ENCODE data around the gene MYO10.
A peak's percentile ranks its signal among the peaks of the same experiment; 100 is the strongest.

MYO10 gene

DNA sequence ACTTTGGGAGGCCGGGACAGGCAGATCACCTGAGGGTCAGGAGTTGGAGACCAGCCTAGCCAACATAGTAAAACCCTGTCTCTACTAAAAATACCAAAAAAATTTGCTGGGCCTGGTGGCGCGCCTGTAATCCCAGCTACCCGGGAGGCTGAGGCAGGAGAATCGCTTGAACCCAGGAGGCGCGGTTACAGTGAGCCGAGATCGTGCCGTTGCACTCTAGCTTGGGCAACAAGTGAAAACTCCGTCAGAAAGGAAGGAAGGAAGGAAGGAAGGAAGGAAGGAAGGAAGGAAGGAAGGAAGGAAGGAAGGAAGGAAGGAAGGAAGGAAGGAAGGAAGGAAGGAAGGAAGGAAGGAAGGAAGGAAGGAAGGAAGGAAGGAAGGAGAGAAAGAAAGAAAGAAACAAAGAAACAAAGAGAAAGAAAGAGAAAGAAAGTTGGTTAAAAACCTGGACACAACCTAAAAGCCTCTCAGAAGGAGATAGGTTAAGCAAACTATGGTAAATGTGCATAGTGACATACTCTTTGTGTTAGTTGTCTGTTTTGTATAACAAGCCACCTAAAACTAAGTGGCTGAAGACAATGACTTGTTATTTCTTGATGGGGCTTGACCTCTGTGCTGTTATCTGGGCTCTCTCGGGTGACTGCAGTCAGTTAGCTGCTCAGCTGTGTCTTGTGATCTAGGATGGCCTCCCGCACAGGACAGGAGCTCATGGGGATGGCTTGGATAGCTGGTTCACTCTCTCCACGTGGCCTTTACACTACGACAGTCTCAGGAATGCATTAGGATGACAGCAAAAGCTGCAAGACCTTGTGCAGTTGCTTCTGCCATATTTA lies 8.0 kb upstream of the MYO10 start:
- no peak for DNase-seq (ENCODE audit: extremely low read depth in 1 of 2, low read depth in 1 of 2)

DNA sequence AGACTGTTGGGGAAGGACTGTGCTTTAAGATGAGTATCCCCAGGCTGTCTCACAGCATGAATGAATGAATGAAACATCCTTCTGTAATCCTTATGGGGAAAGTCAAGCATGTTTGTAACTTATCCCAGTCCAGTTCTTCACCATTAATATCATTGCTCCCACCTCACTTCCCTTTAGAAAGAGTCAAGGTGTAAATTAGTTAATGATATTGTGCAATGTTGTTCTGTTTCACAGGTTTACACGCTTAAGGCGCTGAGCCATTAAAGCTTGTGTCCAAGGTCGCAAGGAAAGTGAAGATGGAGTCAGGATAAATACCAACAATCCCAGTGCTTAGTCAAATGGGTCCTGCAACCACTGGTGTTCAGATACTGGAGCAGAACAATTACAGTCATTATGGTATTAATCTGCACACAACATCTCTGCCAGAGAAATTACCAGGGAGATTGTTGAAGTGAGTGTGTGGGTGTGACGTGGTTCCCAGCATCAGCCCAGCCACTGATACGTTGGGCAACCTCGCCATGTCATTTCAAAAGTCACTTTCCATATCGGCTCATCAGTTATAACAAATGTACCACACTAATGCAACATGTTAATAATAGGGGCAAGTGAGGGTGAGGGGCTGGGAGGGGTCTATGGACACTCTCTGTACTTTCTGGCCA lies 1.5 kb upstream of the MYO10 start:
- no peak for DNase-seq (ENCODE audit: extremely low read depth in 1 of 2, low read depth in 1 of 2)

DNA sequence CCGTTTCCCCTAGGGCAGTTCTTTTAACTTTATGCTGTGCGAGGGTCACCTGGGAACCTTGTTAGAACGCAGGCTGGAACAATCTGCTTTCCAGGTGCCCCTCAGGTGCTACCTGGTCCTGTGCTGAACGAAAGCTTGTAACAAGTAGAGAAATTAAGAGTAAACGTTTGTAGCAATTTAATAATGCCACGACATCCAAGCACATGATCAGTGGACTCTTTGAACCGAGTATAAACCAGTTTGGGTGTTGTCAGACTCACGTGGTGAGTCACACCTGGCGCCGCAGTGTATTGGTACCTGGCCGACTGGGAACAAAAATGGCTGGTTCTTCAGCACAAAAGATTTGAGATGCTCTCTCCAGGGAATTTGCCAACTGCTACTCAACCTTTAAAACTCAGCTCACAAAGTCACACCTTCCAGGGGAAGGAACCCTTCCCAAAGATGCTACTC lies 926 bp upstream of the MYO10 start:
- no peak for DNase-seq (ENCODE audit: extremely low read depth in 1 of 2, low read depth in 1 of 2)

DNA sequence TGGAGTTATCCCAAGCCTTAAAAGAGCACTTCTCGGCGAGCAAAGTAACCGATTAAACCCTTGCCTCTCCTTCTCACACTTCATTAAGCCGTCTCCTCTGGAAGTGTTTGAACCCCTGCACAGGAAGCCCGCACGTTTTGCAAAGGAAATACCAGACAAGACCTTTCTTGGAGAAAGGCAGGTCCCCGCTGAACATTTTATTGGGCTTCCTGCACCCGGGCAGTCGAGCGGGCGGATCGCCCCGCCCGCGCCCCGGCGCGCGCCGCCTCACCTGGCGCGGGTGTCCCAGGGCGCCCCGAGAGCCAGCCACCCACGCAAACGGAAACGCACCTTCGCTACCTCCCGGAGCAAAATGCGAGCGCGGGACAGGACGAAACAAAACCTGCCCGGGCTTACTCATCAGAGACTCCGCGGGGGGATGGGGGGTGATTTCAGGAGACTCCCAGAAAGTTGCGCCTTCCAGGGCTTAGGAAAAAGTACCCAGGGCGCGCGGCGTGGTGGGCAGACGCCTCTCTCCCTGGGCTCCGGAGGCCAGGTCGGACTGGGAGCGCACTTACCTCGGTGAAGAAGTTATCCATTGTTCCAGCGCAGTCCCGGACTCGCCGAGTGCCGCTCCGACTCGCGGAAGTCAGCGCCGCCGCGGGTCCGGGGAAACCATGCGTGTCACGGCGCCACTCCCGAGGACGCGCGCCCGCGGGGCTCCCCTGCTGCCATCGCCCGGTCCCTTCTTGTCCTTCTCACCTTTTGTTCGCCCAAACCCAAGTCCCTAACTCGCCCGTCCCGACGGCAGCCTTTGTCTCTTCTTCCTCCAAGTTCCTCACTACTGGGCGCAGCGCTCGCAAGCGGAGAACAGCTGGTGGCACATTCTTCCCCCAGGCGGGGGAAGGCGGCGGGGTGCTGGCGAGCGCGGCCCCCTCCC lies 598 bp downstream of the MYO10 start:
- no peak for DNase-seq (ENCODE audit: extremely low read depth in 1 of 2, low read depth in 1 of 2)

DNA sequence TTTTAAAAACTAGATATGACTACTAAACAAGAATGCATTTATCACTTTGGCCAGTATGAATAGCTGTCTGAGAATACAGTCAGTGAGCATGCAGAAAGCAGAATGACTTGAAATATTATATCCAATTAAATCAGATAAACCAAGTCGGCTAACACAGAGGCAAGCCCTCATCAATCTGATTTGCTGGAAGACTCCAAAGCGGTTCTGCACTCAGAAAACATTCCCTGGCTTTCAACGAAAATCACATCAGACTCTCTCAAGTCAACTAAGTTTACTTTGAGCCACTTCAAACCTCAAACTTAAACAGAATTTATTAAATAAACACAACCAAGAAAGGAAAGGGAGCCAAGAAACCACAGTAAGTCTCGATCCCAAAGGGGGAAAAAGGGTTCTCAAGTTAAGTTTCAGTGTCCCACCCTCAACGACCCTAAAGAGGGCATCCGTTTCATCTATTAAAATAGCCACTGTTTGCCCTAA lies 1.4 kb downstream of the MYO10 start:
- DNase-seq (ENCODE audit: extremely low read depth in 1 of 2, low read depth in 1 of 2), result no peak

DNA sequence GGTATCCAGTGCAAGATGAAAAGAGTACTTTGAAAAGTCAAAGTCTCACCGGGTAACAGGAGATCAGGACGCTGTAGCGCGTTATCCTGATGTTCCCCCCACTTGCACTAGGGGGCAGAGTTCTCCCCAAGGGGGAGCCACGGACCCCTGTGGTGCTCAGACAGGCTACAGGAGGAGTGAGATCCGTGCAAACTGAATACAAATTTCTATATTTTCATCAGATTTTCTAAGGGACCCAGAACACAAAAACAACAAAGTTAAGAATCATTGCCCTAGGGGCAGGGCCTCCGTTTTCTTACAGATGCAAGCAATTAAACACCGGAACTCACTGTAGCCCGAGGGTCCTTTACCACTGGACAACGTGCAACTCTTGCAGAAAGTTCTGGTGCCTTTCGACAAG lies 2.0 kb downstream of the MYO10 start:
- DNase-seq (ENCODE audit: extremely low read depth in 1 of 2, low read depth in 1 of 2), result peak in 1 of 2 donors; percentile 17

DNA sequence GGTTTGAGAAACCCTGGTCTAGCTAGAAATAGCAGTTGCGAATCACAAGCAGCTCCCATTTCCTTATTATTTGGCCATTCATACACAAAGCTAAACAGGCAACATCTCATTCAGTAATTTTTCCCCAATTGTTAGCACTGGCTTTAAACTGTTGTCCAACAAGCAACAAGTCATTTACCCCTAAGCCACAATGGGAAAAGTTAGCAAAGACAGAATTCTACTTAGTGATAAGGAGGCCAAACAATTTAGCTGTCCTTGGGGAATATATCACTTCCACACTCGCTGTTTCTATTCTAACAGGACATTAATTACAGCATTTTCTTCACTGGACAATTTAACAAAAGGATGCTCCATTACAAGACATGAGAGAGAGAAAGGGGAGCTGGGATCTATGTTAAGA lies 2.8 kb downstream of the MYO10 start:
- DNase-seq (ENCODE audit: extremely low read depth in 1 of 2, low read depth in 1 of 2), result no peak

DNA sequence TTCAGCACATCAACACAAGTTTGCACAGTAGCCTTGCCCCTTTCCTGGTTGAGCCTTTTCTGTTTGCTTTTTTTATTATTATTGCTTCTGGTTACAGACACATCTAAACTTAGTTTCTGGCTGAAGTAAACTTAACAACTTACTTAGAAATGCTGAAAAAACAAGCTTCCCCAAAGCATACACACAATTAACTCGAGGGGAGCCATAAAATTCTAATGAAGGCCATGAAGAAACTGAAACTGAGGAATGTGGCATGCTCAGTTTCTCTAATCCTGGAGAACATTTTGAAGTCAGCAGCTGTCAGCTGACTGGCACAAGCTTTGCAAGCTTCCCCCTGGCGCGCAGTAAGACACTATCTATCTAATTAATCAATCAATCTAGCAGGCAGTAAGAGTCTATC lies 3.7 kb downstream of the MYO10 start:
- DNase-seq (ENCODE audit: extremely low read depth in 1 of 2, low read depth in 1 of 2), result no peak

DNA sequence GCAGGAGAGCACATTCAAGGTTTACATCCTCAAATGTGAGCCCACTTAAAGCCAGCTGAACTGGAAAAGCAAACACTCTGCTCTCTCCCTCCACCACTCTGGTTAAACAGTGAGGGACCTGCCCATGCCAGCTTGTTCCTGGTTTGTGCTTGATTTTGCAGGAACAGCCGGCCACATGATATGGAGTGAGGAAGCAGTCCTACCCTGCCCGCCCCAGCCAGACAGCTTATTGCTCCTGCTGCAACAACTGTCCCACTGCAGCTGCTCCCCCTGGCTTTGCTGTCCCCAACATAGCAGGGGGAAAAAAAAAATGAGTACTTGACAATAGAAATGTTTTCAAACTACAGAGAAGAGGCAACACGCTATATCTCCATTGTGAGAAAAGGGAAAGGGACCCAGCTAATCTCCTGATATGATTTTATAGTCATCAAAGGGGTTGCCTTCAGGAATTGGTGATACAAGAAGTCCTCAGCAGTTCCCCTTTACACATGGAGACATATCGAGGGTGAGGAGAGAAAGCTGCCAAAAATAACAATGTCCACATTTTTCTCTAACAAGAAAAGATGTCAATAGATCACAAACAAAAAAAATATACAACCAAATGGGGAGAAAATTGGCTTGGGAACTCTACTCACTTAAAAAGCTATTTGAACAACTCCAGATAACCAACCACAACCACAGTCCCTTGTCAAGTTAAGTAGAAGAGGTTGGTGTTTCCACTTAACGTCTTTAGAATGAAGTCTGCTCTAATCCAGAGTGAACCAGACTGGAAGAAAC lies 4.6 kb downstream of the MYO10 start:
- no peak for DNase-seq (ENCODE audit: extremely low read depth in 1 of 2, low read depth in 1 of 2)

DNA sequence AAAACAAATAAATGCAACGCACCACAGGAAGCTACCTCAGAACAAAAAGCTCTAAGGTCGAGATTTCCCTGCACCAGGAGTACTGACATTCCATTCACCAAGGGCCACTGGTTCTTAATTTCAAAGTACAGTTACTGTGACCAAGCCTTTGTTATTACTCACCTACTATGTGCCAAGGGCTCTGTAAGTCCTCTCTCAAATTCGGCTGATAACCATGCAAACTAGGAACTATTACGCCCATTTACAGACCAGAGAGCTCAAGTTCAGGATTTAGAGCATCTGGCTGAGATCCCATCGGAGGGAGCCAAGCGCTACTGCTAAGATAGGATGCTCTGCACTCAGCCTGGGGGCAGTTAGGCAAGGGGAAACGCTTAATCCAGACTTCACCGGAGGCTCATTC lies 5.6 kb downstream of the MYO10 start:
- no peak for DNase-seq (ENCODE audit: extremely low read depth in 1 of 2, low read depth in 1 of 2)

DNA sequence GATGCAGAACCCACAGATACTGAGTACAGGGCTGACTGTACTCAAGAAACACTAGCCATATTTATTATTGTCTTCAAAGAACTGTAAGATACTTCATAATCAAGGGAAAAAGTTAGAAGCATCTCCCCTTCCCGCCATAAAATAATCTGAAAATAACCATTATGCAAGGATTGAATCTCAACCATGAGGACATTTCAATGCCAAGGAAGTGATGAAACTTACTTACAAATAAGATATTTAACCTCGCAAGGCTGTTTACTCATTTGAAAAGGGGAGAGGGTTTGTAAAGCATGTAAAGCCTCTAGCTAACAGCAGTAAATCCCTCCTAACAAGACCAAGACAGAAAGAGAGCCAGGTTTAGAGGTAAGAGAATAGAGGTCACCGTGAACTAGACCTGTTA lies 6.3 kb downstream of the MYO10 start:
- DNase-seq (ENCODE audit: extremely low read depth in 1 of 2, low read depth in 1 of 2), result no peak

DNA sequence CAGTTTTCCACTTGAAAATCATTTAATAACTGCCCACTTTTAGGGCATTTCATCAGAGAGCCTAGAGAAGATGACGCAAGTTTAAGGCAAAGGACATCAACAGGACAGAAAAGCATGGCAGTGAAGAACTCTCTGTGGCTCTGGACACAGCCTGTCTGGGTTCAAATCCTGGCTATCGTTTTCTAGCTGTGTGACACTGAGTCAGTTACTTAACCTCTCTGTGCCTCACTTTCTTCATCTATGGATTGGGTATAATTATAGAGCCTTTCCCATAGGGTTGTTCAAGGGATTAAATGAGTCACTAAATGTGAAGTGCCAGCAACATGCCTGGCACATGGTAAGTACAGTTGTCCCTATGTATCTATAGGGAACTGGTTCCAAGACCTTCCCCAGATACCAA lies 6.7 kb downstream of the MYO10 start:
- DNase-seq (ENCODE audit: extremely low read depth in 1 of 2, low read depth in 1 of 2), result no peak

DNA sequence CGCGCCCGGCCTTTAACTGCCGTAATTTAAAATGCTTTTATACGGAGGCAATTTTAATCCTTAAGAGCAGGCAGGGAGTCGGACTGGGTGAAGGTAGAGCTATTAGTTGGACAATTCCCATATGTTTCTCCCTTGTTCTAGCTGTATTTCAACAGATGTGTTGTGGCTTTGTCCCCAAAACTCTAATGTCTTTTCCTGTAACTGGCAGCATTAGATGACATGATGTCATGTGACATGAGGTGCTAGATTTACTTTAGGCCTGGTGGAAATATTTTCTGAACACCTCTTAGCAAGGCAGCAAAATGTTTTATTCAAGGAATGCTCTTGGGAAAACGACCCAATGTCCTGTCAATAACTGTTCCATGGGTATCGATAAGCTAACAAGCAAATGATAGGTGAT lies 8.5 kb downstream of the MYO10 start:
- DNase-seq (ENCODE audit: extremely low read depth in 1 of 2, low read depth in 1 of 2), result no peak

DNA sequence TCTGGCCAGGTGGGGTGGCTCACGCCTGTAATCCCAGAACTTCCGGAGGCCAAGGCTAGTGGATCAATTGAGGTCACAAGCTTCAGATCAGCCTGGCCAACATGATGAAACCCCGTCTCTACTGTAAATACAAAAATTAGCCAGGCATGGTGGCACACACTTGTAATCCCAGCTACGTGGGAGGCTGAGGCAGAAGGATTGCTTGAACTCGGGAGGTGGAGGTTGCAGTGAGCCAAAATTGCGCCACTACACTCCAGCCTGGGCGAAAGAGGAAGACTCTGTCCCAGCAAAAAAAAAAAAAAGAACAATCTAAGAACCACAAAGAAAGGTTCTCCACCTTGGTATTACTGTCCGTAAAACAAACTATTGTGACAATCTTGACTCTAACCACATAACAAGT lies 9.7 kb downstream of the MYO10 start:
- no peak for DNase-seq (ENCODE audit: extremely low read depth in 1 of 2, low read depth in 1 of 2)

DNA sequence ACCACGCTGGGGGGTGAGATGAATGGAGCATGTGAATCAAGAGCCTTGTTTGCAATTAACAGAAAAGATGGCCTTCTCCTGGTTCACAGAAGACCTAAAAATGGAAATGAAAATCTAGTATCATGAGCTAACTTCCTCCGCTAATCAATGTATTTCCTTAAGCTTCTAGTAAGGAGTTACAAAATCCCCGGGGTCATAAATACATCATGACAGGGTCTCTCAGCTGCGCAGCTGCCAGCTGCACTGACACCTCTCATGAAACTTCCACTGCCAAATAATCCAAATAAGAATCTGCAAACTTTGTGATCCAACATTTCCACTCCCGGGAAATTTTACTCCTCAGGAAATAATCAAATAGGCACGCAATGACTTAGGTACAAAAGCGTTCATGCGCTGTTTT lies 11.9 kb downstream of the MYO10 start:
- no peak for DNase-seq (ENCODE audit: extremely low read depth in 1 of 2, low read depth in 1 of 2)

DNA sequence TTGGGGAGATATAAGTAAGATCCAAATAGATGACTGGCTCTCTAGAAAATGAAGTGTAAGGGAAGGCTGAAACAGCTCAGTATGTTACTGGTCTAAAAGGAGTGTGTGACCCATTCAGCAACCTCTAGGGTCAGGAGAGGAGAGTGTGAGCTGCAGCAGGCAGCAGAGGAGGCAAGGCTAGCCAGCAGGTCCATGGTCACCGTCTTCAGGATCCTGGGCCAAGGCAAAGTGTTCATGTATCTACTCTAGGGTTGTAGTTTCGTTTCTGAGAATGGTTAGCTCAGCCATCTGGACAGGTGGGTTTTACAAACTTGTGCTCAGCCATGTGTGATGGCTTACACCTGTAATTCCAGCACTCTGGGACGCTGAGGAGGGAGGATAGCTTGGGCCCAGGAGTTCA lies 13.7 kb downstream of the MYO10 start:
- no peak for DNase-seq (ENCODE audit: extremely low read depth in 1 of 2, low read depth in 1 of 2)

DNA sequence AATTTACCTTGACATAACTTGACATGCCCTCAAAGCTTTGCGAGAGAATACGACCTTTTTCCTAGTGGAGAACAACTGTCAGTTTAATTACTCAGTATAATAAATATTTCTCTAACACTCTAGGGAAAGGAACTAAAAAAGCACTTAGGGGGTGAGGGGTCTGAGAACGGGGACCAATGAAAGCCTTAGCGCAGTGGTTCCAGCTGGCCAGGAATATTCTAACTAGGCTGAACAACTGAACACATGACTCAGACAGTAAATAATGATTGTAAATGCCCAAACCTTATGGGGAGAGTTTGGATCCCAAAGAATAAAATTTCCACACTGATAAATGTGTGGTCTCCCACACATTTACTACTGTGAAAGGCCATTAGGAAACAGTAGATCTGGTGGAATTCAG lies 14.9 kb downstream of the MYO10 start:
- DNase-seq (ENCODE audit: extremely low read depth in 1 of 2, low read depth in 1 of 2), result no peak

DNA sequence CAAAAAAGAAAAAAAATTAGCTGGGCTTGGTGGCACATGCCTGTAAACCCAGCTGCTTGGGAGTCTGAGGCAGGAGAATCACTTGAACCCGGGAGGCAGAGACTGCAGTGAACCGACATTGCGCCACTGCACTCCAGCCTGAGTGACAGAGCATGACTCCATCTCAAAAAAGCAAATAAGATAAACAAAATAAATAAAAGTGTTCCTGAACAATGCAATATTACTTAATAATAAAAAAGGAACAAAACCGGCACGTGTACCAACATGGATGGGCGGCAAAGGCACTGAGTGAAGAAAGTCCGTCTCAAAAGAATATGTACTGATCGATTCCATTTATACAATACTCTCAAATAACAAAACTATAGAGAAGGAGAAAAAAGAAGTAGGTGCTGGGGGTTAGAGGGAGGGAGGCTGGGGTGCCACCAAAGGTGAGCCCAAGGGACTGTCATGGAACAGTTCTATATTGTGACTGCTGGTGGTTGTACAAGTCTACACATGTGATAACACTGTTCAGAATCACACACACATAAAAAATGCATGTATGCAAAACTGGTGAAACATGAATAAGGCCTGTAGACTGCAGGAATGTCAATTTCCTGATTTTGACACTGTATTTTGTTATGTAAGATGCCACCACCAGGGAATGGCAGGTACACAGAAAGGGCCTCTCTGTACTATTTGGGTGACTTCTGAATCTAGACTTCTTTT lies 15.8 kb downstream of the MYO10 start:
- DNase-seq (ENCODE audit: extremely low read depth in 1 of 2, low read depth in 1 of 2), result no peak

DNA sequence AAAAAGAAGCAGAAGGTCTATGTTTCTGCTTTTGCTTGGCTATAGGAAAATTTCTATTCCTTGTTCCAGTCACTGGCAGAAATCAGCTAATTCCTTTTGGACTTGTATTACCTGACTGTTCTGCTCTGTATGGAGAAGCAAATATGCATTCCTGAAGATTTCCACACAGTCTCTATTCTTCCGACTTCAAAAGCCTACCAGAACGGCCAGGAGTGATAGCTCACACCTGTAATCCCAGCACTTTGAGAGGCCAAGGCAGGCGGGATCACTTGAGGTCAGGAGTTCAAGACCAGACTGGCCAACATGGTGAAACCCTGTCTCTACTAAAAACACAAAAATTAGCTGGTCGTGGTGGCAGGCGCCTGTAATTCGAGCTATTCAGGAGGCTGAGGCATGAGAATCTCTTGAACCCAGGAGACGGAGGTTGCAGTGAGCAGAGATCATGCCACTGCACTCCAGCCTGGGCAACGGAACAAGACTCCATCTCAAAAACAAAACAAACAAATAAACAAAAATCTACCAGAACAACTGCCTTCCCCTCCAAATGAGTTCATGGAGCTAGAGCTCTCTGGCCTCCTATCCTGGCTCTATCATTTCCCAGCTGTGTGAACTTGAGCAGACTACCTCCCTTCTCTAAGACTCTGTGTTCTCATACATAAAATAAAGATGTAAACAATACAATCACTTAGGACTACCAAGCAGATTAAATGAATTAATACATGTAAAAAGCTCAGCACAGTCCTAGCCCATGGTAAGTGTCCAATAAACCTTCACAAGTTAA lies 17.0 kb downstream of the MYO10 start:
- DNase-seq (ENCODE audit: extremely low read depth in 1 of 2, low read depth in 1 of 2), result no peak
